HCT116 (cell line): ENCODE results near the gene SLAMF1. TPM values are rescaled to one million over a fixed set of nuclear protein-coding genes. Genes with fewer than 3 reads are reported as not detected.

ENCODE experiments used
- ATAC-seq: fragments of 200-7000 bp; cut with Tn5 transposase; 2 replicates; pipeline ENCODE4 v1.9.1; 2020; ENCODE audit warnings: mild to moderate bottlenecking, moderate library complexity
- BruUV-seq: library from RNA; stranded (reverse); fragments of 400-500 nt; replicated peaks from 2 replicates; lab custom pipeline; 2021; lab: Mats Ljungman, UMichigan
- CTCF ChIA-PET: fragments of 300-600 bp; sonication (Branson Sonifier 250); formaldehyde crosslinking; loops from one replicate; lab custom pipeline; 2021; ENCODE audit warnings: antibody characterized with exemption; lab: Charles Lee
- POLR2A ChIA-PET: fragments of 300-600, 350-600 bp; sonication (Branson Sonifier 250); formaldehyde crosslinking; loops from one replicate; lab custom pipeline; 2021; ENCODE audit warnings: antibody characterized with exemption; lab: Charles Lee
- RAD21 ChIA-PET, 2 experiments: fragments of 300-600 bp; sonication (Branson Sonifier 250); formaldehyde crosslinking; loops; one replicate each; lab custom pipeline; 2023; ENCODE audit warnings: low total read pairs in 2 of 2; ENCODE audit not compliant: uncharacterized antibody in 2 of 2, unreplicated experiment in 2 of 2, low non-redundant PET in 1 of 2; lab: Charles Lee
- DNase-seq: peaks from one replicate; pipeline ENCODE4 v3.0.0-alpha.2; 2010; ENCODE audit warnings: low read depth, low spot score
- H2AFZ ChIP-seq: fragments of 200-600 bp; shearing (Covaris generic), sonication (generic); 2 replicates; pipeline ENCODE4 v1.6.1; 2017; ENCODE audit warnings: low read depth, mixed run types, mixed read lengths, antibody characterized with exemption, low read length; ENCODE audit not compliant: poor library complexity, severe bottlenecking
- H3K27ac ChIP-seq: 2 replicates; pipeline ENCODE4 v1.5.1; 2012; ENCODE audit warnings: low read depth, low read length
- H3K27me3 ChIP-seq: fragments of 200-600 bp; sonication (generic); 2 replicates; pipeline ENCODE4 v1.6.1; 2016; ENCODE audit warnings: mixed run types, low read length, mixed read lengths; ENCODE audit not compliant: insufficient read depth
- H3K36me3 ChIP-seq, 2 experiments: fragments of 200-500 bp in 1 of 2; fragments of 200-600 bp in 1 of 2; sonication (Bioruptor generic) in 1 of 2; sonication (generic) in 1 of 2; 2 replicates each; pipeline versions ENCODE4 v1.5.1 to v1.6.1; 2014 to 2016; ENCODE audit warnings: low read length in 2 of 2, inconsistent platforms in 1 of 2, mixed read lengths in 1 of 2, mixed run types in 1 of 2; ENCODE audit not compliant: insufficient read depth in 2 of 2, control insufficient read depth in 1 of 2
- H3K4me1 ChIP-seq, 2 experiments: fragments of 200-600 bp in 1 of 2; sonication (generic) in 1 of 2; 2 replicates each; pipeline versions ENCODE4 v1.5.1 to v1.6.1; 2012 to 2017; ENCODE audit warnings: low read length in 2 of 2, inconsistent platforms in 1 of 2, mild to moderate bottlenecking in 1 of 2, mixed read lengths in 1 of 2, mixed run types in 1 of 2, moderate library complexity in 1 of 2; ENCODE audit not compliant: insufficient read depth in 2 of 2, control insufficient read depth in 1 of 2
- H3K4me2 ChIP-seq: fragments of 200-600 bp; sonication (generic); 2 replicates; pipeline ENCODE4 v1.6.1; 2017; ENCODE audit warnings: mixed run types, low read length, mixed read lengths
- H3K4me3 ChIP-seq, 2 experiments: fragments of 200-600 bp in 1 of 2; sonication (generic) in 1 of 2; replicated peaks in 1 of 2; 2 replicates each; pipeline ENCODE4 v1.5.1; 2011 to 2016; ENCODE audit warnings: low read length in 2 of 2, control low read depth in 1 of 2, low read depth in 1 of 2, mild to moderate bottlenecking in 1 of 2, mixed read lengths in 1 of 2, mixed run types in 1 of 2
- H3K79me2 ChIP-seq: fragments of 200-600 bp; sonication (generic); 2 replicates; pipeline ENCODE4 v1.6.1; 2017; ENCODE audit warnings: mild to moderate bottlenecking, mixed run types, low read length, moderate library complexity, mixed read lengths; ENCODE audit not compliant: insufficient read depth
- H3K9ac ChIP-seq: fragments of 200-600 bp; sonication (generic); 2 replicates; pipeline ENCODE4 v1.6.1; 2016; ENCODE audit warnings: low read length, mixed read lengths
- H3K9me2 ChIP-seq: fragments of 200-600 bp; sonication (generic), shearing (Covaris generic); 2 replicates; pipeline ENCODE4 v1.6.1; 2017; ENCODE audit warnings: mixed run types, mild to moderate bottlenecking, moderate library complexity; ENCODE audit not compliant: insufficient read depth
- H3K9me3 ChIP-seq, 2 experiments: fragments of 200-500 bp in 1 of 2; fragments of 200-600 bp in 1 of 2; sonication (Bioruptor generic) in 1 of 2; sonication (generic) in 1 of 2; 2 replicates each; pipeline ENCODE4 v1.6.1; 2014 to 2017; ENCODE audit warnings: low read length in 2 of 2, mixed read lengths in 2 of 2, inconsistent platforms in 1 of 2, low read depth in 1 of 2, mild to moderate bottlenecking in 1 of 2, mixed run types in 1 of 2, moderate library complexity in 1 of 2; ENCODE audit not compliant: control insufficient read depth in 1 of 2, insufficient read depth in 1 of 2
- H4K20me1 ChIP-seq: fragments of 200-600 bp; sonication (generic), shearing (Covaris generic); 2 replicates; pipeline ENCODE4 v1.6.1; 2017; ENCODE audit warnings: mixed run types, mild to moderate bottlenecking, moderate library complexity; ENCODE audit not compliant: insufficient read depth
- CBX3 ChIP-seq: IDR thresholded peaks from 2 replicates; pipeline ENCODE4 v1.6.1; 2012; ENCODE audit warnings: low read depth
- CEBPB ChIP-seq: IDR thresholded peaks from 2 replicates; pipeline ENCODE4 v1.6.1; 2012; ENCODE audit warnings: low read depth
- EGR1 ChIP-seq: IDR thresholded peaks from 2 replicates; pipeline ENCODE4 v1.6.1; 2012; ENCODE audit warnings: low read depth
- EZH2phosphoT487 ChIP-seq: fragments of 200-600 bp; IDR thresholded peaks from 2 replicates; pipeline ENCODE4 v1.6.1; 2018; ENCODE audit warnings: antibody characterized with exemption, borderline replicate concordance
- JUND ChIP-seq: IDR thresholded peaks from 2 replicates; pipeline ENCODE4 v1.6.1; 2012
- POLR2AphosphoS5 ChIP-seq: IDR thresholded peaks from 2 replicates; pipeline ENCODE4 v1.6.1; 2011; ENCODE audit warnings: mild to moderate bottlenecking, low read depth, low read length, moderate library complexity
- RAD21 ChIP-seq: IDR thresholded peaks from 2 replicates; pipeline ENCODE4 v1.6.1; 2012; ENCODE audit warnings: low read depth, mild to moderate bottlenecking
- SP1 ChIP-seq: IDR thresholded peaks from 2 replicates; pipeline ENCODE4 v1.6.1; 2012; ENCODE audit warnings: low read depth
- SRF ChIP-seq: IDR thresholded peaks from 2 replicates; pipeline ENCODE4 v1.6.1; 2012; ENCODE audit warnings: low read depth
- TCF7L2 ChIP-seq: IDR thresholded peaks from 2 replicates; pipeline ENCODE4 v1.7.0; 2011; ENCODE audit warnings: borderline replicate concordance, inconsistent platforms; ENCODE audit not compliant: insufficient read depth, insufficient read length; ENCODE audit errors: extremely low read depth
- YY1 ChIP-seq: IDR thresholded peaks from 2 replicates; pipeline ENCODE4 v1.6.1; 2011; ENCODE audit warnings: low read length, low read depth, moderate library complexity, mild to moderate bottlenecking; ENCODE audit not compliant: insufficient replicate concordance; ENCODE audit errors: extremely low read depth
- ZFX ChIP-seq: fragments of 450-650 bp; IDR thresholded peaks from 2 replicates; pipeline ENCODE4 v1.6.1; 2017
- ZNF274 ChIP-seq: fragments of 200-500 bp; sonication (Bioruptor generic); IDR thresholded peaks from 2 replicates; pipeline ENCODE4 v1.6.1; 2014; ENCODE audit warnings: mild to moderate bottlenecking, low read depth, low read length, inconsistent platforms
- intact Hi-C: fragments of 100-400 bp; cut with micrococcal nuclease; formaldehyde crosslinking; loops from 2 replicates; pipeline ENCODE4 v1.10.0; 2022
- total RNA-seq: library from RNA; stranded (reverse); gene quantifications from one replicate; pipeline ENCODE4 v1.2.1, GENCODE V29; 2021; ENCODE audit not compliant: unreplicated experiment
- TF ChIP-seq, protein P1 (sequence below): IDR thresholded peaks from 2 replicates; pipeline ENCODE4 v1.6.1; 2012
- TF ChIP-seq, protein P2 (sequence below): IDR thresholded peaks from 2 replicates; pipeline ENCODE4 v1.6.1; 2012
- TF ChIP-seq, protein P3 (sequence below): IDR thresholded peaks from 2 replicates; pipeline ENCODE4 v1.6.1; 2011; ENCODE audit warnings: mild to moderate bottlenecking, low read length, moderate library complexity; ENCODE audit not compliant: insufficient replicate concordance; ENCODE audit errors: extremely low read depth

The SLAMF1 gene
- total RNA-seq, 1 experiment from 2014 or later, result 0.30 TPM

DNA sequence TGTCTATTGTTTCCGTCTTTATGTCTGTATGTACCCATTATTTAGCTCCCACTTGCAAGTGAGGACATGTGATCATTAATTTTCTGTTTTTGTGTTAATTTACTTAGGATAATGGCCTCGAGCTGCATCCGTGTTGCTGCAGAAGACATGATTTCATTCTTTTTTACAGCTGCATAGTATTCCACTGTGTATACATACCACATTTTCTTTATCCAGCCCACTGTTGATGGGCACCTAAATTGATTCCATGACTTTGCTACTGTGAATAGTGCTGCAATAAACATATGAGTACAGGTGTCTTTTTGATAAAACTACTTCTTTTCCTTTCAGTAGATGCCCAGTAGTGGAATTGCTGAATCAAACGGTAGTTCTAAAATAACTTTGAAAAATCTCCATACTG, 12.7 kb upstream of the SLAMF1 start:
- RAD21 ChIA-PET, result no interaction called here

DNA sequence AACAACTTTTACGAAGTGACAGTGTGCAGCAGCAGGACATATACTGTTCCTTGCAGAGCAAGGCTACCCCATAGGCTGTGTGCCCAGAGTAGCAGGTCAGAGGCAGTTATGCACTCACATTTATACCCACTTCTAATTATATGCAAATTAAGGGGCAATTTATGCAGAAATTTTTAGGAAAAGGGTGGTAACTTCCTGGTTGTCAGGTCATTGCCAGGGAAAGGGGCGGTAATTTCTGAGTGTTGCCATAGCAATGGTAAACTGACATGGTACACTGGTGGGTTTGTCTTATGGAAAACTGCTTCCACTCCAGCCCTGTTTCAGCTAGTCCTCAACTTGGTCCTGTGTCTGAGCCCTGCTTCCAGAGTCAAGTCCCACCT, 12.0 kb upstream of the SLAMF1 start:
- H3K4me1 ChIP-seq, result no peaks in the 10 kb centered on the region
- RAD21 ChIA-PET, result no interaction called here
- no peak overlapping the region for H3K4me2 ChIP-seq
- H3K4me3 ChIP-seq, result no peak overlapping the region
- no peak overlapping the region for H3K9ac ChIP-seq
- TF ChIP-seq RAD21 (no peak), EZH2phosphoT487 (no peak), ZNF274 (no peak), CEBPB (no peak), CBX3 (no peak), YY1 (no peak), POLR2AphosphoS5 (no peak), SRF (no peak)
- TF ChIP-seq, protein P1, sequence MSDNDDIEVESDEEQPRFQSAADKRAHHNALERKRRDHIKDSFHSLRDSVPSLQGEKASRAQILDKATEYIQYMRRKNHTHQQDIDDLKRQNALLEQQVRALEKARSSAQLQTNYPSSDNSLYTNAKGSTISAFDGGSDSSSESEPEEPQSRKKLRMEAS, result no peak
- TF ChIP-seq, protein P2, sequence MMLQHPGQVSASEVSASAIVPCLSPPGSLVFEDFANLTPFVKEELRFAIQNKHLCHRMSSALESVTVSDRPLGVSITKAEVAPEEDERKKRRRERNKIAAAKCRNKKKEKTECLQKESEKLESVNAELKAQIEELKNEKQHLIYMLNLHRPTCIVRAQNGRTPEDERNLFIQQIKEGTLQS, result no peak
- TF ChIP-seq, all 23 proteins: peak for 0
- no peak overlapping the region for H3K27ac ChIP-seq
- no peaks in the 10 kb centered on the region for H3K9me3 ChIP-seq
- no peaks in the 10 kb centered on the region for H3K36me3 ChIP-seq
- ATAC-seq (no peak), DNase-seq (no peak)
- BruUV-seq, result no TSS peak
- H3K9me2 ChIP-seq, result no peaks in the 10 kb centered on the region
- intact Hi-C loops, result no loop called here
- no peaks in the 10 kb centered on the region for H4K20me1 ChIP-seq
- H2AFZ ChIP-seq, result no peak overlapping the region
- ChIA-PET CTCF (no interaction called here), POLR2A (no interaction called here)
- no peaks in the 10 kb centered on the region for H3K79me2 ChIP-seq
- H3K27me3 ChIP-seq, result no peaks in the 10 kb centered on the region

More for the DNA sequence above, 12.7 kb upstream of the SLAMF1 start:
- no peak for ATAC-seq
- Histone ChIP-seq H3K4me3 (no peak overlapping the region), H3K79me2 (no peaks in the 10 kb centered on the region), H3K36me3 (no peaks in the 10 kb centered on the region), H3K4me1 (no peaks in the 10 kb centered on the region), H3K27me3 (no peaks in the 10 kb centered on the region), H2AFZ (no peak overlapping the region), H3K9ac (no peak overlapping the region), H3K27ac (no peak overlapping the region), H3K9me3 (no peaks in the 10 kb centered on the region), H3K4me2 (no peak overlapping the region)
- CTCF ChIA-PET, result no interaction called here
- intact Hi-C loops, result no loop called here
- DNase-seq, result no peak
- TF ChIP-seq RAD21 (no peak), CEBPB (no peak), SP1 (no peak), EGR1 (no peak), ZFX (no peak), TCF7L2 (no peak), JUND (no peak)
- TF ChIP-seq, protein P3, sequence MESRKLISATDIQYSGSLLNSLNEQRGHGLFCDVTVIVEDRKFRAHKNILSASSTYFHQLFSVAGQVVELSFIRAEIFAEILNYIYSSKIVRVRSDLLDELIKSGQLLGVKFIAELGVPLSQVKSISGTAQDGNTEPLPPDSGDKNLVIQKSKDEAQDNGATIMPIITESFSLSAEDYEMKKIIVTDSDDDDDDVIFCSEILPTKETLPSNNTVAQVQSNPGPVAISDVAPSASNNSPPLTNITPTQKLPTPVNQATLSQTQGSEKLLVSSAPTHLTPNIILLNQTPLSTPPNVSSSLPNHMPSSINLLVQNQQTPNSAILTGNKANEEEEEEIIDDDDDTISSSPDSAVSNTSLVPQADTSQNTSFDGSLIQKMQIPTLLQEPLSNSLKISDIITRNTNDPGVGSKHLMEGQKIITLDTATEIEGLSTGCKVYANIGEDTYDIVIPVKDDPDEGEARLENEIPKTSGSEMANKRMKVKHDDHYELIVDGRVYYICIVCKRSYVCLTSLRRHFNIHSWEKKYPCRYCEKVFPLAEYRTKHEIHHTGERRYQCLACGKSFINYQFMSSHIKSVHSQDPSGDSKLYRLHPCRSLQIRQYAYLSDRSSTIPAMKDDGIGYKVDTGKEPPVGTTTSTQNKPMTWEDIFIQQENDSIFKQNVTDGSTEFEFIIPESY, result no peak
- TF ChIP-seq, all 23 proteins: peak for 0
- no peaks in the 10 kb centered on the region for H3K9me2 ChIP-seq
- no peaks in the 10 kb centered on the region for H4K20me1 ChIP-seq
- POLR2A ChIA-PET, result no interaction called here
- no TSS peak for BruUV-seq
